NT2/D1 (cell line): ENCODE results near the gene RFTN1.
A peak's percentile ranks its signal among the peaks of the same experiment; 100 is the strongest.

Experiments
- DNase-seq: peaks from one replicate; pipeline ENCODE4 v3.0.0-alpha.2; 2011; ENCODE audit warnings: low read depth, low spot score
- H3K27me3 ChIP-seq: 2 replicates; pipeline ENCODE4 v1.6.0; 2011; ENCODE audit warnings: mild to moderate bottlenecking; ENCODE audit not compliant: insufficient read length, insufficient read depth
- H3K36me3 ChIP-seq: 2 replicates; pipeline ENCODE4 v1.6.1; 2011; ENCODE audit warnings: mild to moderate bottlenecking, low read length, mixed read lengths; ENCODE audit not compliant: insufficient read depth, insufficient read length
- H3K4me1 ChIP-seq: 2 replicates; pipeline ENCODE4 v1.5.1; 2011; ENCODE audit not compliant: insufficient read depth, insufficient read length
- H3K4me3 ChIP-seq: 2 replicates; pipeline ENCODE4 v1.5.1; 2011; ENCODE audit warnings: low read depth; ENCODE audit not compliant: insufficient read length
- H3K9ac ChIP-seq: 2 replicates; pipeline ENCODE4 v1.6.0; 2011; ENCODE audit warnings: low read depth; ENCODE audit not compliant: insufficient read length
- H3K9me3 ChIP-seq: 2 replicates; pipeline ENCODE4 v1.5.1; 2011; ENCODE audit warnings: mild to moderate bottlenecking, low read length; ENCODE audit not compliant: insufficient read depth
- SUZ12 ChIP-seq: IDR thresholded peaks from 2 replicates; pipeline ENCODE4 v1.6.1; 2011; ENCODE audit not compliant: insufficient read length, insufficient read depth; ENCODE audit errors: extremely low read depth
- YY1 ChIP-seq: IDR thresholded peaks from 2 replicates; pipeline ENCODE4 v1.6.1; 2011; ENCODE audit not compliant: insufficient read length, insufficient read depth
- ZNF274 ChIP-seq: IDR thresholded peaks from 2 replicates; pipeline ENCODE4 v1.6.1; 2011; ENCODE audit warnings: mild to moderate bottlenecking, low read depth, low read length

RFTN1 gene

DNA sequence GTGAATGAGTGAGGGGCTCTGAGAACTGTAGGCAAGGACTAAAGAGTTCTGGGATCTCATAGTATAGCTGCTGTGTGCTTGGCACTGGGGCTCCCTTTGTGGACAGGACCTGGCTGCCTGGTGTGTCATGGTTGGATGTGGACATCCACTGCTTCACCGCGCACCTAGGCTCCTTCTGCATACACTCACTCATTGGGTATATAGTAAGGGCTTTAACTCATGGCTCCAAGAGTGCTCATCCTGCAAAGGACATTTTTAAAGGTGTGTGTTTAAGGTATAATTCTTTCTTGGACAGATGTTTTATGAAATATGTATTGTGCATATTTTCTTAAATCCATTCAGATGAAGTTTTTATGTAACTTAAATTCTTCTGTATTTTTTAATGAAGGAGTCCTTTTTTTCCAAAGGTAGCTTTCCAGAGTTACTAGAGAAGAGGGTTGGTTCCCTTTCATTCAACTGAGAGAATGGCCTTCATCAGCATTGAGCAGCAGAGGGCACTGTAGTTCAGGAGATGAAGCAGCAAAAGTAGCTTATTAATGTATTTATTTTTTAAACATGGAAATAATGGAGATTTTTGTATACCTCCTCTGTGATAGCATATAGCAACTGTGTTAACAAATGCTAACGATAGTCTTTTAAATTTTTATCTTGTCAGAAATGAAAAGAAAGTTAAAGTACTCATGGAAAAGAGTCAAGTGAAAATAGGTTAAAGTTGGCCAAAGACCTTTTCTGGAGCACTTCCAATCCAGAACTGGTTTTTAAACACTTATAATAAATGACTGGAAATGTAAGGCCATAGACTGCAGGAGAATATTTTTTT, 223.3 kb downstream of the RFTN1 start:
- H3K27me3 ChIP-seq, result no peaks in the 10 kb centered on the region
- H3K36me3 ChIP-seq, result peaks cover 35% of the 10 kb centered on the region
- H3K4me1 ChIP-seq, result no peaks in the 10 kb centered on the region
- no peak overlapping the region for H3K4me3 ChIP-seq
- H3K9me3 ChIP-seq, result peaks cover 10% of the 10 kb centered on the region; the same call in 1 of the 2 replicates
- H3K9ac ChIP-seq, result no peak overlapping the region
- peak; percentile 16 for DNase-seq
- TF ChIP-seq YY1 (no peak), SUZ12 (no peak), ZNF274 (no peak)

GRCh38 chr3:16289144-16289889, 224.2 kb downstream of the RFTN1 start:
- no peaks in the 10 kb centered on the region for H3K27me3 ChIP-seq
- peaks cover 29% of the 10 kb centered on the region for H3K36me3 ChIP-seq
- DNase-seq, result no peak
- no peak overlapping the region for H3K9ac ChIP-seq
- no peak overlapping the region for H3K4me3 ChIP-seq
- H3K4me1 ChIP-seq, result no peaks in the 10 kb centered on the region
- TF ChIP-seq YY1 (no peak), SUZ12 (no peak), ZNF274 (no peak)
- H3K9me3 ChIP-seq, result peaks cover 10% of the 10 kb centered on the region; the same call in 1 of the 2 replicates

DNA sequence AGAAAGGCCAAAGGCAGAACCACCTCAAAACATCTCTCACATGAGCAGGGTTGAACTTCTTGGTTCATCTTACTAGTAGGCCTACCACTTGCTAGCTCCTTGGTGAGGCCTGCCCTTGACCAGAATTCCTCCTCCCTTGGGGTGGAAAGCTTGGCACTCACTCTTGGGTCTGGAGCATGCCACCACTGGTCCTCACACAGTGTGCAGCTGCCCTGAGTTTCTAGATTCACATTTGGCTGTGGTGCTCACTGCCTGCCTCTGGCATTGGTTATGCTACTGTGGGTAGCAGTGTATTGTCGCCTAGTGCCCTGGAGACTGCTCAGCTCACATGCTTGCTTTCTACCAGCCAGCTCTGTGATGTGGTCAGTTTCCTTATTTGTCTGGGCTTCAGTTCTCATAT, 224.8 kb downstream of the RFTN1 start:
- H3K36me3 ChIP-seq, result peaks cover 34% of the 10 kb centered on the region
- no peak for TF ChIP-seq ZNF274
- no peak for TF ChIP-seq SUZ12
- TF ChIP-seq YY1, result no peak
- no peak overlapping the region for H3K4me3 ChIP-seq
- peaks cover 10% of the 10 kb centered on the region; the same call in 1 of the 2 replicates for H3K9me3 ChIP-seq
- H3K4me1 ChIP-seq, result no peaks in the 10 kb centered on the region
- H3K27me3 ChIP-seq, result no peaks in the 10 kb centered on the region
- DNase-seq, result no peak
- H3K9ac ChIP-seq, result no peak overlapping the region

DNA sequence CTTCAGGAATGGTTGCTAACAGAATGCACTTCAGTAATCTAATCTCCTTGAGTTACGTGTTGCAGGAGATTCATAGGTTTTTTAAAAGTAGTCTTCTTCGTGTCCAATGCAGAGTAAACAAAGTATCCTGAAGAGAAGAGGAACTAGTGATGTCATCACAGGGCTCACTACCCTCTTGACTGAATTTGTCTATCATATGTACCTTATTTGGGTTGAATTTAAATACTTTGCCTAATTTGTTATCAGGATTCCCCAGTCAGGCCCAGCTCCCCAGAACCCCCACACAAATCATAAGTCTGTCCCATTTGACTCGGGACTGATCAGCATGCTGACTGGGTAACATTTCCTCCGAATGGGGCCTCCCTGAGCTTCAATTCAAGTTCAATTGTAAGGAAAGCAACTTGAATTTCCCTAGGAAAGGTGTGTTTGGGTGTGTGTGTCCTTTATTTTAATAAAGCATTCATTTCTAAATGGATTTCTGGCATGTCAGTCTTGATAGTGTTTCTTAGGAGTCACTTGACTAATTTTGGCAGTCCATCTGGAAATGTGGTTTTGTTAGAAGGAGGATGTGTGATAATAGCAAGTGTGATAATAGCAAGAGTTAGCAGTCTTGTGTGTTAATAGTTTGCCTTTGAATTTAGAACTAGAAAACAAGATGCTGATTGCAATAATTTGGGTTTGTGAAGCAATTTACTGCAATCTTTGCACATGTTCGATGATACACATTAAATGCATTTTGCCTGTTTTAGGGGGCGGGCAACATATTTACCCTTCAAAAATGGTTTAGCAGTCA, 226.6 kb downstream of the RFTN1 start:
- no peak for DNase-seq
- no peaks in the 10 kb centered on the region for H3K27me3 ChIP-seq
- no peak overlapping the region for H3K9ac ChIP-seq
- no peaks in the 10 kb centered on the region for H3K9me3 ChIP-seq
- H3K36me3 ChIP-seq, result peaks cover 45% of the 10 kb centered on the region
- H3K4me1 ChIP-seq, result no peaks in the 10 kb centered on the region
- H3K4me3 ChIP-seq, result no peak overlapping the region
- no peak for TF ChIP-seq SUZ12
- no peak for TF ChIP-seq YY1
- TF ChIP-seq ZNF274, result no peak

DNA sequence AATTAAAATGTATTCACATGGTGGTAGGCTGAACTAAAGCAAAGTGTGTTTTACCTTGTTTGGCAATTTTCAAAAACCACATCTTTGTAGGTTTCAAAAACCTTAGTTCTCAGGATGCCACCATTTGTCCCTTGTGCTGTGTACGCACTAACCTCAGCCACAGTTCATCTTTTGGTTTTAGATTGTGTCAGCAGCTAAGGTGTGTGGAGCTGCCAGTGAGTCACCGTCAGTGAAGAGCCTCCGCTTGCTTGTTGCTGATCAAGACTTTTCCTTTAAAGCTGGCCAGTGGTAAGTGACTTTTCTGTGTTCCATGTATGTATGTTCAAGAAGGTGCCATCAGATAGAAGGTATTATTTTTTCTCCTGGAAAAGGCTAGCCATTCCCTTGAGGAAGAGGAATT, 227.3 kb downstream of the RFTN1 start:
- no peaks in the 10 kb centered on the region for H3K4me1 ChIP-seq
- TF ChIP-seq ZNF274 (no peak), YY1 (no peak), SUZ12 (no peak)
- no peaks in the 10 kb centered on the region for H3K9me3 ChIP-seq
- H3K9ac ChIP-seq, result no peak overlapping the region
- H3K27me3 ChIP-seq, result no peaks in the 10 kb centered on the region
- H3K4me3 ChIP-seq, result no peak overlapping the region
- H3K36me3 ChIP-seq, result peaks cover 47% of the 10 kb centered on the region
- no peak for DNase-seq

- no peak overlapping the region for H3K4me3 ChIP-seq
- no peak overlapping the region for H3K9ac ChIP-seq
- peaks cover 49% of the 10 kb centered on the region for H3K36me3 ChIP-seq
- H3K9me3 ChIP-seq, result no peaks in the 10 kb centered on the region
- no peak for TF ChIP-seq ZNF274
- TF ChIP-seq YY1, result no peak
- H3K4me1 ChIP-seq, result no peaks in the 10 kb centered on the region
- no peaks in the 10 kb centered on the region for H3K27me3 ChIP-seq
- DNase-seq, result no peak
Observed at GRCh38 chr3:16284633-16285032, 228.9 kb downstream of the RFTN1 start.
